SK-N-SH treated with all-trans-retinoic acid at 6 μM for 48 hours (cell line): ENCODE results near the gene KCNH1.

Experiments used
- ATAC-seq: fragments of 200-7000 bp; cut with Tn5 transposase; 3 replicates; pipeline ENCODE4 v1.9.1; 2020; ENCODE audit warnings: mild to moderate bottlenecking, moderate library complexity
- ARNTL ChIP-seq: fragments of 450-650 bp; formaldehyde crosslinking; IDR thresholded peaks from 2 replicates; pipeline ENCODE4 v1.5.0; 2020; ENCODE audit warnings: low read depth, mild to moderate bottlenecking, moderate library complexity, borderline replicate concordance
- BACH2 ChIP-seq: fragments of 250-450 bp; sonication (Bioruptor Pico); IDR thresholded peaks from 2 replicates; pipeline ENCODE4 v1.9.0; 2021; ENCODE audit warnings: mild to moderate bottlenecking, borderline replicate concordance
- CSDC2 ChIP-seq: fragments of 250-450 bp; sonication (Bioruptor Pico); IDR thresholded peaks from 2 replicates; pipeline ENCODE4 v1.5.0; 2020; ENCODE audit warnings: mild to moderate bottlenecking, moderate library complexity
- CSRNP3 ChIP-seq: fragments of 250-450 bp; sonication (Bioruptor Pico); IDR thresholded peaks from 2 replicates; pipeline ENCODE4 v1.5.1; 2021; ENCODE audit warnings: mild to moderate bottlenecking, moderate library complexity
- ESRRG ChIP-seq: fragments of 250-450 bp; sonication (Bioruptor Pico); IDR thresholded peaks from 2 replicates; pipeline ENCODE4 v1.6.1; 2021; ENCODE audit warnings: mild to moderate bottlenecking
- ISL1 ChIP-seq: fragments of 250-450 bp; sonication (Bioruptor Pico); IDR thresholded peaks from 2 replicates; pipeline ENCODE4 v2.1.2; 2022; ENCODE audit warnings: mild to moderate bottlenecking, moderate library complexity
- OSR1 ChIP-seq: fragments of 250-450 bp; sonication (Bioruptor Pico); IDR thresholded peaks from 2 replicates; pipeline ENCODE4 v1.8.0; 2022; ENCODE audit warnings: moderate library complexity, mild to moderate bottlenecking, inconsistent platforms
- PATZ1 ChIP-seq: fragments of 250-450 bp; sonication (Bioruptor Pico); IDR thresholded peaks from 2 replicates; pipeline ENCODE4 v1.8.0; 2020; ENCODE audit warnings: mild to moderate bottlenecking, moderate library complexity, borderline replicate concordance
- POU6F1 ChIP-seq: fragments of 250-450 bp; sonication (Bioruptor Pico); IDR thresholded peaks from 2 replicates; pipeline ENCODE4 v1.8.0; 2021; ENCODE audit warnings: low read depth, mild to moderate bottlenecking, moderate library complexity, borderline replicate concordance
- PPARA ChIP-seq: fragments of 250-450 bp; sonication (Bioruptor Pico); IDR thresholded peaks from 2 replicates; pipeline ENCODE4 v1.5.0; 2020; ENCODE audit warnings: mild to moderate bottlenecking, borderline replicate concordance
- RARB ChIP-seq: fragments of 250-450 bp; sonication (Bioruptor Pico); IDR thresholded peaks from 2 replicates; pipeline ENCODE4 v1.8.0; 2021; ENCODE audit warnings: mild to moderate bottlenecking, moderate library complexity
- SNAI2 ChIP-seq: fragments of 250-450 bp; sonication (Bioruptor Pico); IDR thresholded peaks from 2 replicates; pipeline ENCODE4 v1.5.0; 2020; ENCODE audit warnings: mild to moderate bottlenecking, moderate library complexity
- TCF4 ChIP-seq: fragments of 250-450 bp; sonication (Bioruptor Pico); IDR thresholded peaks from 2 replicates; pipeline ENCODE4 v1.8.0; 2021; ENCODE audit warnings: mild to moderate bottlenecking, moderate library complexity, borderline replicate concordance
- TOX ChIP-seq: fragments of 250-450 bp; sonication (Bioruptor Pico); IDR thresholded peaks from 2 replicates; pipeline ENCODE4 v1.8.0; 2021; ENCODE audit warnings: mild to moderate bottlenecking, moderate library complexity, borderline replicate concordance
- TSHZ2 ChIP-seq: fragments of 250-450 bp; sonication (Bioruptor Pico); IDR thresholded peaks from 2 replicates; pipeline ENCODE4 v1.5.0; 2020; ENCODE audit warnings: mild to moderate bottlenecking, moderate library complexity
- ZC3H10 ChIP-seq: fragments of 250-450 bp; sonication (Bioruptor Pico); IDR thresholded peaks from 2 replicates; pipeline ENCODE4 v1.5.1; 2021; ENCODE audit warnings: mild to moderate bottlenecking, moderate library complexity
- ZFP30 ChIP-seq: fragments of 450-650 bp; formaldehyde crosslinking; IDR thresholded peaks from 2 replicates; pipeline ENCODE4 v1.5.0; 2022; ENCODE audit warnings: mild to moderate bottlenecking, moderate library complexity
- ZNF565 ChIP-seq: fragments of 450-650 bp; formaldehyde crosslinking; conservative IDR thresholded peaks from 2 replicates; pipeline ENCODE4 v1.5.0; 2020; ENCODE audit warnings: low read depth, mild to moderate bottlenecking, moderate library complexity
- ZNF70 ChIP-seq: fragments of 450-650 bp; formaldehyde crosslinking; IDR thresholded peaks from 2 replicates; pipeline ENCODE4 v1.5.0; 2020; ENCODE audit warnings: mild to moderate bottlenecking, moderate library complexity
- ZNF8 ChIP-seq: fragments of 450-650 bp; formaldehyde crosslinking; IDR thresholded peaks from 2 replicates; pipeline ENCODE4 v1.5.0; 2020; ENCODE audit warnings: mild to moderate bottlenecking, moderate library complexity
- TF ChIP-seq, protein P1 (sequence below): fragments of 250-450 bp; sonication (Bioruptor Pico); IDR thresholded peaks from 2 replicates; pipeline ENCODE4 v1.5.1; 2020; ENCODE audit warnings: low read depth, mild to moderate bottlenecking, moderate library complexity

KCNH1 gene

GRCh38 chr1:210757677-210758076, 376.3 kb downstream of the KCNH1 start:
- no peak for ATAC-seq
- TF ChIP-seq CSDC2 (CRISPR knock-in tag): no peak
- TF ChIP-seq TSHZ2 (CRISPR knock-in tag): no peak
- no peak for TF ChIP-seq CSRNP3 (CRISPR knock-in tag)
- TF ChIP-seq ZC3H10 (CRISPR knock-in tag): no peak
- TF ChIP-seq POU6F1: no peak
- TF ChIP-seq PPARA (CRISPR knock-in tag): no peak
- TF ChIP-seq ZFP30 (CRISPR knock-in tag): no peak
- TF ChIP-seq TOX (CRISPR knock-in tag): no peak
- TF ChIP-seq BACH2 (CRISPR knock-in tag): no peak
- no peak for TF ChIP-seq OSR1
- no peak for TF ChIP-seq ZNF8
- TF ChIP-seq, protein P1, sequence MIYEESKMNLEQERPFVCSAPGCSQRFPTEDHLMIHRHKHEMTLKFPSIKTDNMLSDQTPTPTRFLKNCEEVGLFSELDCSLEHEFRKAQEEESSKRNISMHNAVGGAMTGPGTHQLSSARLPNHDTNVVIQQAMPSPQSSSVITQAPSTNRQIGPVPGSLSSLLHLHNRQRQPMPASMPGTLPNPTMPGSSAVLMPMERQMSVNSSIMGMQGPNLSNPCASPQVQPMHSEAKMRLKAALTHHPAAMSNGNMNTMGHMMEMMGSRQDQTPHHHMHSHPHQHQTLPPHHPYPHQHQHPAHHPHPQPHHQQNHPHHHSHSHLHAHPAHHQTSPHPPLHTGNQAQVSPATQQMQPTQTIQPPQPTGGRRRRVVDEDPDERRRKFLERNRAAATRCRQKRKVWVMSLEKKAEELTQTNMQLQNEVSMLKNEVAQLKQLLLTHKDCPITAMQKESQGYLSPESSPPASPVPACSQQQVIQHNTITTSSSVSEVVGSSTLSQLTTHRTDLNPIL (CRISPR knock-in tag): no peak
- no peak for TF ChIP-seq PATZ1 (CRISPR knock-in tag)
- no peak for TF ChIP-seq TCF4 (CRISPR knock-in tag)
- TF ChIP-seq ZNF70 (CRISPR knock-in tag): no peak
- no peak for TF ChIP-seq ARNTL (CRISPR knock-in tag)
- TF ChIP-seq ZNF565 (CRISPR knock-in tag): no peak
- no peak for TF ChIP-seq ISL1
- no peak for TF ChIP-seq RARB (CRISPR knock-in tag)
- no peak for TF ChIP-seq ESRRG

- TF ChIP-seq TOX (CRISPR knock-in tag) (no peak), RARB (CRISPR knock-in tag) (no peak), PPARA (CRISPR knock-in tag) (no peak), POU6F1 (no peak), BACH2 (CRISPR knock-in tag) (no peak), TCF4 (CRISPR knock-in tag) (no peak), ZC3H10 (CRISPR knock-in tag) (no peak), ZNF70 (CRISPR knock-in tag) (no peak), ESRRG (no peak), OSR1 (no peak), SNAI2 (CRISPR knock-in tag) (no peak), ISL1 (no peak), CSRNP3 (CRISPR knock-in tag) (no peak)
- TF ChIP-seq, protein P1 (CRISPR knock-in tag): no peak
- no peak for ATAC-seq
Measured at GRCh38 chr1:210755991-210756659, 377.8 kb downstream of the KCNH1 start.
